Measurements from ENCODE around the gene MATN1.

DNA sequence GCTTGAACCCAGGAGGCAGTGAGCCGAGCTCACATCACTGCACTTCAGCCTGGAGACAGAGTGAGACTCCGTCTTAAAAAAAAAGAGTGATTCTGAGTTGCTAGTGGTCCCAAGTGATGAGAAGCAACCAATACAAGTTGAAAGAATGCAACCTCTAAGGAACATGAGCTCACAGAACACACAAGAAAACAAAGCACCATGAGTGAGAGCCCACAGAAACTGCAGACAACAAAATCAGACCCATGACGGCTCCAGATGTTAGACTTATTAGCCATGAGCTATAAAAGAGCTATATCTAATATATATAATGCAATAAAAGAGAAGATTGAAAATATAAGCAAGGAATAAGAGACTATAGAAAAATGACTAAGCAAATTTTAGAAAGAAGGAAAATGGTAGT lies 50.0 kb downstream of the MATN1 start:
- TF ChIP-seq POLR2A (IDR thresholded peaks at IDR 0.05; ENCODE audit: low read length) (no peak), GATA1 (IDR thresholded peaks at IDR 0.05; ENCODE audit: low read depth, low read length) (no peak)
